Hematopoietic multipotent progenitor cell treated with erythropoietin and hydrocortisone succinate and interleukin-3 and kit ligand, for 15 days (in vitro differentiated cells): ENCODE measurements around the gene COPE.
"Not testable (repeated sequence)": the region's sequence is repeated elsewhere in the genome, so short reads cannot be mapped to it uniquely, and the experiment has no call there.

Source experiments
- DNase-seq: peaks from one replicate; pipeline ENCODE4 v3.0.0-alpha.2; 2015; ENCODE audit warnings: low spot score

The COPE gene

DNA sequence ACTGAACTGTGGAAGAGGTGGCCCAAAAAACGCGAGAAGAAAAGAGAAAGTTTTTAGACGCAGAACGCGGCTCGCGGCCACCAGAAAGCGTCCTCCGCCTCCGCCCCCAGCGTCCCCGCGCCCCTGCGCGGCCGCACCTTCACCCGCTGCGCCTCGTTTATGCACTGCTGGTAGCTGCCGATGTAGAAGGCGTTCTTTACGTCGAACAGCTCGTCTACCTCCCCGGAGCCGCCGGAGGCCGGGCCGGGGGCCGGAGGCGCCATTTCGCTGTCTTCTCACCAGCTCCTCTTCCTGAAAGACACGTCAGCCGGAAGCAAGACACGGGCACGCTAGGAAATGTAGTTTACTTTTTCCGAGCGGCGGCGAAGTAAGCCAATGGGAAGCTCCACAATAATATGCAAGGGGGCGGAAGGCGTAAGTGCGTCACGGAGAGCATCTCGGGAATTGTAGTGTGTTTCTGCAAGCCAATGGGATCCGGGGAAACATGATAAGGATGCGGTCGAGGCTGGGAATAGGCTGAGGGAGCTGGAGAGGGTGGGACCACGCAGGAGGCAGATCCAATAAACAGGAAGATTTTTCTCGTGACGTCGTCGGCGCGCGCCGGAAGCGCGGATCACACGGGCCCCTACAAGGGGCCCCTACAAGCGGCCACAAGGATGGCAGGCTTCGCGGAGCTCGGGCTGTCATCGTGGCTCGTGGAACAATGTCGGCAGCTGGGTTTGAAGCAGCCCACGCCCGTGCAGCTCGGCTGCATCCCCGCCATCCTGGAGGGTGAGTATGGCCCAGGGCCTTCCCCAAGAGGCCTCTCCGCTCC lies at the start of gene COPE, which contains the start of gene DDX49:
TSS of gene COPE (minus strand) at position 302 of the 814 bp plus-strand sequence. CDS start at position 263, 39 bp downstream.
TSS of gene DDX49 (plus strand) at position 630 of the 814 bp plus-strand sequence. CDS start at position 657, 27 bp downstream.
- peak; percentile 99 for DNase-seq

DNA sequence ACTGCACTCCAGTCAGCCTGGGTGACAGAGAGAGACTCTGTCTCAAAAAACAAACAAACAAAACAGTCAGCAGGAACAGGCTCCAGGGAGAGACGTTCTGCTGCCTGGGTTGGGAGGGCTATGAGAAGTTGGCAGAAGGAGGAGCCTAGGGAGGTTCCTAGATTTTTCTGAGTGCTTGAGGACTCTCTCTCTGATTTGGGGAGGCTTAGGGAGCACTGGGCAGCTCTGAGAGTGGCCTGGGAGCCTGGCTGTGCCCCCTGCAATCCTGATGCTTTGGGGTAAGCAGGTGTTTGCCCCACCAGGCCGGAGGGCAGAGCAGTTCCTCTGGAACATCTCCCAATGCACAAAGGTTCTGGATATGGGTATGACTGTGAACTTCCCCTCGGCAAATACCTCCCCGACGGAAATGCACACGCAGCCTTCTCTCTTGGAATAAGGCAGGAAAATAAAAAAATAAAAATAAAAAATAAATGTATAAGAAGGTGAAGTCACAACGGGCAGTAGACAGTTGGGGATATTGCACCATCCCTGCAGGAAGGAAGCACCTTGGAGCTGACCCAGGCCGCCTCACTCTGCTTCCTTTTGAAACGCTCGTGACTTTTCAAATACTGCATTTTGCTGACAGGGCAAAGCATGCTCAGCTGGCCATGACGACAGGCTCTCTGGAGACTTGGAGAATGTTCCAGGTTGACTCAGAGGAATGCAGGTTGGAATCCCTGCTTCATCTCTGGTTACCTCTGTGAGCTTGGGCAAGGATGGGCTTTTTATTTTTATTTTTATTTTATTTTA lies 48.4 kb upstream of the COPE start:
- no peak for DNase-seq

- DNase-seq = no peak
These were observed 47.1 kb upstream of the COPE start for GRCh38 chr19:18966307-18966706.

DNA sequence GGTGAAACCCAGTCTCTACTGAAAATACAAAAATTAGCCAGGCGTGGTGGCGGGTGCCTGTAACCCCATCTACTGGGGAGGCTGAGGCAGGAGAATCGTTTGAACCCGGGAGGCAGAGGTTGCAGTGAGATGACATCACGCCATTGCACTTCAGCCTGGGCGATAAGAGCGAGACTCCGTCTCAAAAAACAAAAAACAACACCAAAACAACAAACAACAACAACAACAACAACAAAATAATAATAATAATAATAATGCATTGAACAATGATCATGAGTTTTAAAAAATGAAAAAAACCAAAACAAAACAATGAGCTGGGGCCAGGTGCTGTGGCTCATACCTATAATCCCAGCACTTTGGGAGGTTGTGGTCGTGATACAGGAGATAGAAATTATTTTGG lies 44.9 kb upstream of the COPE start:
- DNase-seq = no peak

- no peak for DNase-seq
These were observed 42.8 kb upstream of the COPE start for GRCh38 chr19:18961767-18962620.

- DNase-seq = no peak
These were observed 41.2 kb upstream of the COPE start for GRCh38 chr19:18960370-18960769.

DNA sequence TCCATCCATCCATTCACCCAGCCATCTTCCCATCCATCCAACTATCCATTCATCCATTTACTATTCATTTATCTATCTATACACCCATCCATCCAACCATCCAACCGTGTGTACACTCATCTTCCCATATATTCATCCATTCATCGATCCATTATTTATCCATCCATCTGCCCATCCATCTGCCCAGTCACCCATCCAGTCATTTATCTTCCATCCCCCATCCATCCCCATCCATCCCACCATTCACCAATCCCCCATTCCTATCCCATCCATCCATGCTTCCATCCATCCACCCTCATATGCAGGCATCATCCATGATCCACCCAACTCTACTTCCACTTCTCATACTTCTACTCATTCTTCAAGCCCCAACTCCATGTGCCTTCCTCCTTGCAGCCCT lies 35.9 kb upstream of the COPE start:
- DNase-seq = no peak

DNA sequence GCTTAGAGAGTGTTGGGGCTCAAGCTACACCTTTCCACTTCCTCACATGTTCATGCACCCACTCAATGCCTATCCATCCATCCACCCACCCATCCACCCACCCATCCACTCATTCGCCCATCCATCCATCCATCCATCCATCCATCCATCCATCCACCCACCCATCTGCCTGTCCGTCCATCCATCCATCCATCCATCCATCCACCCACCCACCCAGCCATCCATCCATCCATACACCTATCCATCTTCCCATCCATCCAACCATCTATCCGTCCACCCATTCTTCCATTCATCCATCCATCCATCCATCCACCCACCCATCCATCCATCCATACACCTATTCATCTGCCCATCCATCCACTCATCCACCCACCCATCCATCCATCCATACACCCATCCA lies 34.9 kb upstream of the COPE start:
- DNase-seq = no peak

DNA sequence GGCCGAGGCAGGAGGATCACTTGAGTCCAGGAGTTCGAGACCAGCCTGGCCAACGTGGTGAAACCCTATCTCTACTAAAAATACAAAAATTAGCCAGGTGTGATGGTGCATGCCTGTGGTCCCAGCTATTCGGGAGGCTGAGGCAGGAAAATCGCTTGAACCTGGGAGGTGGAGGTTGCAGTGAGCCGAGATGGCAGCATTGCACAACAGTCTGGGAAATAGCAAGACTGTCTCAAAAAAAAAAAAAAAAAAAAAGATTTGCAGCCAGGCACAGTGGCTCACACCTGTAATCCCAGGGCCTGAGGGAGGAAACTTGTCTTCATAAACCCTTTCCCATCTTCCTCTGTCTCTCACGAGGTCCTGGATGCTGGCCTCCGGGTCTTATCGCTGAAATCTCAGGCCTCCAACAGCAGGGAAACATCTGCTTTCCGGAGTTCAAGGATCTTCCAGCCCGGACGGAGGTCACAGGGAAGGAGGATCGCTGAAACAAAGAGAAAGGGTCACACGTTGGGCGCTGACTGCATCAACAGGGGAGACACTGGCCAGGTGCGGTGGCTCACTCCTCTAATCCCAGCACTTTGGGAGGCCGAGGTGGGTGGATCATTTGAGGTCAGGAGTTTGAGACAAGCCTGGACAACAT lies 33.3 kb upstream of the COPE start:
- not testable (repeated sequence) for DNase-seq

GRCh38 chr19:18951721-18952281 lies 32.6 kb upstream of the COPE start:
- no peak for DNase-seq

- no peak for DNase-seq
These were observed 30.7 kb upstream of the COPE start for GRCh38 chr19:18949858-18950257.

DNA sequence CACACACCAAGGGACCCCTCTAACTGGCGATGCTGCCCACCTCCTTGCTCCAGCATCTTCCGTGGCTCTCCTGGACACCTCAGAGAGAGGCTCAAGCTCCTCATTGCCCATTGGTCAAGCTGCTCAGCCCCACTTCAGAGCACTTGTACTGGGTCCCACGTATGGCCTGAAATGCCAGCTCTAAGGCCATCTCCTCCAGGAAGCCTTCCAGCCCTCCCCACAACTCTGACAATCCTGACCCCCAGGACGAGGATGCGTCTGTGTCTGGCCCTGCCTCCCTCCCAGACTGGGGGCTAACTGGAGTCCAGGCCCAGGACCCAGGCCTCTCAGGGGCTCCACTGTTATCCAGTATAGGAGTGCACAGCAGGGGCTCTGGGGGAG lies 29.8 kb upstream of the COPE start:
- DNase-seq = no peak

- DNase-seq = no peak
These were observed 29.1 kb upstream of the COPE start for GRCh38 chr19:18948075-18948975.

DNA sequence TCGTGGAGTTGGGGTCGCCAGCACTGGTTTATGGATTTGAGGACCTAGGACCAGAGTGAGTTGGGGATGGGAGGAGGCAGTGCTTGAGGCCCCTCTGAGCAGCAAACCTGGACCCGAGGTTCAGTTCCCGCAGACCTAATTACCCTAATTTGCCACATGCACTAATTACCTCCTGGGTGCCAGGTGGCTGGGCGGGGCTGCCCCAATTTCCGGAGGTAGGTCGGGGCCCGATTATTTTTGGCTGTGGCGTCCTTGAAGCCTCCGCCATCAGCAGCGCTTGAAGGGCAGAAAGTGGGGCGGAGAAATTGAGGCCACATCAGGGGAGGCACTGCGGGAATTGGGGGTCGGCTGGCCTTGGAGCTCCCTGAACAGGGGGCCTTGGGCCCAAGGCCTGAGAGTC lies 27.7 kb upstream of the COPE start:
- no peak for DNase-seq

DNA sequence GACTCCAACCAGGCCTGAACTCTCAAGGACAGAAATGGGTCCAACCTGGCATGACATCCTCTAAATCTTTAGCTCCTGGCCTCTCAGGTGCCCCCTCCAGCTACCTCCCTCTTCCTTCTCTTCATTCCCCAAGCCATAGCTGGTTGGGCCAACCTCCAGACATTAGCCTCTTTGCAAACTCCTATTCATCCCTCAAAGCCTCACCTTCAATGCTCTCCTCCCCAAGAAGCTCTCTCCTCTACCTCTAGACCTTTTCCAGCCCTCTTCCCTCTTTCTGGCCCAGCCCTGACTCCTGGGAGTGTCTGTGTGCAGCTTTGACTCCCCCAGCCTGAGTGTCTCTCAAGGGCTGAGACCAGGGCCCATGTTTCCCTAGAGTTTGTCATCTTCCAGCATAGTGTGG lies 27.1 kb upstream of the COPE start:
- no peak for DNase-seq

GRCh38 chr19:18945297-18945696 lies 26.1 kb upstream of the COPE start:
- DNase-seq = no peak

- DNase-seq = no peak
These were observed 24.3 kb upstream of the COPE start for GRCh38 chr19:18943465-18943864.

DNA sequence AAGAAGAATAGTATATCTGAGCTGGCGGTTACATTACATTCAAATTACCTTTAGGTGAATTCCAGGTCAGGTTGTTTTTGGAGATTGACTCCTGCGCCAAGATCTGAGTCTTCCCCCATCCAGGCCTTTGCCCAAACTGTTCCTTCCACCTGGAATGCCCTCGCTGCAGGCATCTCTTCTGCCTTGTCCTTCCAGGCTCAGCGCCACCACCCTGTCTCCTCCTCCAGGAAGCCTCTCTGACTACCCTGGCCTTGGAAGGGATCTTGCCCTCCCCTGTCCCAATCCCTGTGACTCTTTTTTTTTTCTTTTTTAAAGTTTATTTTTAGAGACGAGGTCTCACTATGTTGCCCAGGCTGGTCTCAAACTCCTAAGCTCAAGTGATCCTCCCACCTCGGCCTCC lies 23.5 kb upstream of the COPE start:
- no peak for DNase-seq

GRCh38 chr19:18941628-18942354 lies 22.6 kb upstream of the COPE start:
- no peak for DNase-seq
